ENCODE results near the gene NXPH2. TPM values are rescaled to one million over a fixed set of nuclear protein-coding genes. Genes with fewer than 3 reads are reported as not detected.

NXPH2 gene
- polyA plus RNA-seq, 1 of the 3 experiments (the other 2 are of a cell fraction) = not detected

DNA sequence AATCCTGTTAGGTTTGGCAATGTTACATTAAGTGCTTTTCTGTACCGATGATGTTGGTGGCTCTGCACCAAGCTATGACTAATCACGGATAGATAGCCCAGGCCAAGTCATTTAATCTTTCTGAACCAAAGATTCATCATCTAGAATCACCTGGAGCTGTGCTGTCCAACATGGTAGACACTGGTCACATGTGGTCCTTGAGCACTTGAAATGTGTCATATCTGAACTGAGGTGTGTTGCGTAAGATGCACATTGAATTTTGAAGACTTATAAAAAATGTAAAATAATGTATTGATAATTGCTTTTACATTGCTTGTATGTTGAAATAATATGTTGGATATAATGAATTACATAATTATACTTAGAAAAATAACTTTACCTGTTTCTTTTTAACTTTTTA is 39.8 kb upstream of the NXPH2 start:
- ChIA-PET POLR2A (no interaction called here), CTCF (interaction anchor here (0.8 to 3.4 kb wide), 3 partner anchors 9 to 954 kb away, joined by 3 to 12 read pairs (median 3); no protein-coding TSS in a partner anchor)
- H3F3A ChIP-seq (replicated peaks; ENCODE audit: insufficient read depth) = no peaks in the 10 kb centered on the region
- H2AFZ ChIP-seq (ENCODE audit: low read depth) = no peak overlapping the region
- no peaks in the 10 kb centered on the region for H3K79me2 ChIP-seq (ENCODE audit: insufficient read depth)
- H3K27me3 ChIP-seq (ENCODE audit: insufficient read depth) = no peaks in the 10 kb centered on the region
- peaks cover 0 to 5% of the 10 kb centered on the region in 2 experiments; a peak in 1 of 4 replicates for H3K4me1 ChIP-seq (ENCODE audit: control insufficient read depth in 1 of 2, insufficient read depth in 2 of 2, low read depth in 1 of 2, low read length in 1 of 2)
- H3K9me3 ChIP-seq = no peaks in the 10 kb centered on the region
- no peak overlapping the region for H3K4me2 ChIP-seq
- no peaks in the 10 kb centered on the region for H3K9me2 ChIP-seq
- no peak for TF ChIP-seq NFIC (IDR thresholded peaks at IDR 0.05; ENCODE audit: borderline replicate concordance)
- TF ChIP-seq, protein P1, sequence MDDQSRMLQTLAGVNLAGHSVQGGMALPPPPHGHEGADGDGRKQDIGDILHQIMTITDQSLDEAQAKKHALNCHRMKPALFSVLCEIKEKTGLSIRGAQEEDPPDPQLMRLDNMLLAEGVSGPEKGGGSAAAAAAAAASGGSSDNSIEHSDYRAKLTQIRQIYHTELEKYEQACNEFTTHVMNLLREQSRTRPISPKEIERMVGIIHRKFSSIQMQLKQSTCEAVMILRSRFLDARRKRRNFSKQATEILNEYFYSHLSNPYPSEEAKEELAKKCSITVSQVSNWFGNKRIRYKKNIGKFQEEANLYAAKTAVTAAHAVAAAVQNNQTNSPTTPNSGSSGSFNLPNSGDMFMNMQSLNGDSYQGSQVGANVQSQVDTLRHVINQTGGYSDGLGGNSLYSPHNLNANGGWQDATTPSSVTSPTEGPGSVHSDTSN (IDR thresholded peaks at IDR 0.05) = no peak
- no peak for TF ChIP-seq EP300 (IDR thresholded peaks at IDR 0.05; ENCODE audit: borderline replicate concordance in 1 of 2, low read depth in 1 of 2, low read length in 1 of 2)
- TF ChIP-seq, protein P2, sequence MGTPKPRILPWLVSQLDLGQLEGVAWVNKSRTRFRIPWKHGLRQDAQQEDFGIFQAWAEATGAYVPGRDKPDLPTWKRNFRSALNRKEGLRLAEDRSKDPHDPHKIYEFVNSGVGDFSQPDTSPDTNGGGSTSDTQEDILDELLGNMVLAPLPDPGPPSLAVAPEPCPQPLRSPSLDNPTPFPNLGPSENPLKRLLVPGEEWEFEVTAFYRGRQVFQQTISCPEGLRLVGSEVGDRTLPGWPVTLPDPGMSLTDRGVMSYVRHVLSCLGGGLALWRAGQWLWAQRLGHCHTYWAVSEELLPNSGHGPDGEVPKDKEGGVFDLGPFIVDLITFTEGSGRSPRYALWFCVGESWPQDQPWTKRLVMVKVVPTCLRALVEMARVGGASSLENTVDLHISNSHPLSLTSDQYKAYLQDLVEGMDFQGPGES (IDR thresholded peaks at IDR 0.05; ENCODE audit: low read depth, low read length) = no peak
- no peak for TF ChIP-seq POLR2AphosphoS5 (IDR thresholded peaks at IDR 0.05; ENCODE audit: low read depth, low read length)
- TF ChIP-seq ELF1 (IDR thresholded peaks at IDR 0.05) = no peak
- no peak for TF ChIP-seq NRF1 (IDR thresholded peaks at IDR 0.05; ENCODE audit: low read depth, low read length)
- no peak for TF ChIP-seq TEAD4 (IDR thresholded peaks at IDR 0.05; ENCODE audit: borderline replicate concordance, insufficient read depth)
- no peak for TF ChIP-seq RFX5 (IDR thresholded peaks at IDR 0.05; ENCODE audit: low read length)
- no peak for TF ChIP-seq MXI1 (IDR thresholded peaks at IDR 0.05; ENCODE audit: low read depth, low read length)
- TF ChIP-seq, protein P3, sequence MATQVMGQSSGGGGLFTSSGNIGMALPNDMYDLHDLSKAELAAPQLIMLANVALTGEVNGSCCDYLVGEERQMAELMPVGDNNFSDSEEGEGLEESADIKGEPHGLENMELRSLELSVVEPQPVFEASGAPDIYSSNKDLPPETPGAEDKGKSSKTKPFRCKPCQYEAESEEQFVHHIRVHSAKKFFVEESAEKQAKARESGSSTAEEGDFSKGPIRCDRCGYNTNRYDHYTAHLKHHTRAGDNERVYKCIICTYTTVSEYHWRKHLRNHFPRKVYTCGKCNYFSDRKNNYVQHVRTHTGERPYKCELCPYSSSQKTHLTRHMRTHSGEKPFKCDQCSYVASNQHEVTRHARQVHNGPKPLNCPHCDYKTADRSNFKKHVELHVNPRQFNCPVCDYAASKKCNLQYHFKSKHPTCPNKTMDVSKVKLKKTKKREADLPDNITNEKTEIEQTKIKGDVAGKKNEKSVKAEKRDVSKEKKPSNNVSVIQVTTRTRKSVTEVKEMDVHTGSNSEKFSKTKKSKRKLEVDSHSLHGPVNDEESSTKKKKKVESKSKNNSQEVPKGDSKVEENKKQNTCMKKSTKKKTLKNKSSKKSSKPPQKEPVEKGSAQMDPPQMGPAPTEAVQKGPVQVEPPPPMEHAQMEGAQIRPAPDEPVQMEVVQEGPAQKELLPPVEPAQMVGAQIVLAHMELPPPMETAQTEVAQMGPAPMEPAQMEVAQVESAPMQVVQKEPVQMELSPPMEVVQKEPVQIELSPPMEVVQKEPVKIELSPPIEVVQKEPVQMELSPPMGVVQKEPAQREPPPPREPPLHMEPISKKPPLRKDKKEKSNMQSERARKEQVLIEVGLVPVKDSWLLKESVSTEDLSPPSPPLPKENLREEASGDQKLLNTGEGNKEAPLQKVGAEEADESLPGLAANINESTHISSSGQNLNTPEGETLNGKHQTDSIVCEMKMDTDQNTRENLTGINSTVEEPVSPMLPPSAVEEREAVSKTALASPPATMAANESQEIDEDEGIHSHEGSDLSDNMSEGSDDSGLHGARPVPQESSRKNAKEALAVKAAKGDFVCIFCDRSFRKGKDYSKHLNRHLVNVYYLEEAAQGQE (IDR thresholded peaks at IDR 0.05; ENCODE audit: low read depth, low read length) = no peak
- no peak for TF ChIP-seq CHD2 (IDR thresholded peaks at IDR 0.05; ENCODE audit: low read length, partially characterized antibody)
- TF ChIP-seq SMC3 (IDR thresholded peaks at IDR 0.05; ENCODE audit: low read depth, low read length) = no peak
- no peak for TF ChIP-seq SIN3A (IDR thresholded peaks at IDR 0.05; ENCODE audit: borderline replicate concordance, low read depth, low read length)
- no peak for TF ChIP-seq TAF1 (IDR thresholded peaks at IDR 0.05; ENCODE audit: borderline replicate concordance, low read depth, low read length)
- no peak for TF ChIP-seq RXRA (IDR thresholded peaks at IDR 0.05; ENCODE audit: borderline replicate concordance, low read depth)
- TF ChIP-seq, protein P4, sequence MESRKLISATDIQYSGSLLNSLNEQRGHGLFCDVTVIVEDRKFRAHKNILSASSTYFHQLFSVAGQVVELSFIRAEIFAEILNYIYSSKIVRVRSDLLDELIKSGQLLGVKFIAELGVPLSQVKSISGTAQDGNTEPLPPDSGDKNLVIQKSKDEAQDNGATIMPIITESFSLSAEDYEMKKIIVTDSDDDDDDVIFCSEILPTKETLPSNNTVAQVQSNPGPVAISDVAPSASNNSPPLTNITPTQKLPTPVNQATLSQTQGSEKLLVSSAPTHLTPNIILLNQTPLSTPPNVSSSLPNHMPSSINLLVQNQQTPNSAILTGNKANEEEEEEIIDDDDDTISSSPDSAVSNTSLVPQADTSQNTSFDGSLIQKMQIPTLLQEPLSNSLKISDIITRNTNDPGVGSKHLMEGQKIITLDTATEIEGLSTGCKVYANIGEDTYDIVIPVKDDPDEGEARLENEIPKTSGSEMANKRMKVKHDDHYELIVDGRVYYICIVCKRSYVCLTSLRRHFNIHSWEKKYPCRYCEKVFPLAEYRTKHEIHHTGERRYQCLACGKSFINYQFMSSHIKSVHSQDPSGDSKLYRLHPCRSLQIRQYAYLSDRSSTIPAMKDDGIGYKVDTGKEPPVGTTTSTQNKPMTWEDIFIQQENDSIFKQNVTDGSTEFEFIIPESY (IDR thresholded peaks at IDR 0.05; ENCODE audit: borderline replicate concordance, low read depth) = no peak
- no peak for TF ChIP-seq JUND (IDR thresholded peaks at IDR 0.05)
- no peak for TF ChIP-seq GATA2 (CRISPR knock-in tag; IDR thresholded peaks at IDR 0.05)
- H3K27ac ChIP-seq (ENCODE audit: low read depth in 2 of 2, low read length in 1 of 2) = no peak overlapping the region
- no peaks in the 10 kb centered on the region for H3K36me3 ChIP-seq (replicated peaks in 1 of 2; ENCODE audit: control insufficient read depth in 1 of 2, insufficient read depth in 2 of 2, low read length in 1 of 2)
- DNase-seq = no peak
- H3K9ac ChIP-seq = no peak overlapping the region
- no peaks in the 10 kb centered on the region for H4K20me1 ChIP-seq (ENCODE audit: insufficient read depth)
- 83% methylated on average over 3 of the region's 3 CpGs for WGBS (ENCODE audit: low lambda C conversion rate)
- no peak overlapping the region for H3K4me3 ChIP-seq (ENCODE audit: low read depth in 2 of 2, low read length in 1 of 2)
